HG02610 (cell line): ENCODE results near the gene XRN2.

Experiments
- ATAC-seq: cut with Tn5 transposase; IDR thresholded peaks from one replicate; pipeline ENCODE4 v1.9.1; 2021; ENCODE audit warnings: mild to moderate bottlenecking, moderate library complexity; ENCODE audit not compliant: unreplicated experiment

Gene XRN2

GRCh38 chr20:21303061-21303871, at the start of gene XRN2:
Gene XRN2, plus strand, starts transcription at chr20:21303331. Its CDS starts 68 bp downstream, at chr20:21303399.
- ATAC-seq = peak; percentile 92

GRCh38 chr20:21257192-21257591, 45.9 kb upstream of the XRN2 start:
- ATAC-seq = no peak

GRCh38 chr20:21258411-21258810, 44.7 kb upstream of the XRN2 start:
- no peak for ATAC-seq

- no peak for ATAC-seq
These were observed 43.8 kb upstream of the XRN2 start for GRCh38 chr20:21259346-21259745.

- no peak for ATAC-seq
These were observed 40.3 kb upstream of the XRN2 start for GRCh38 chr20:21262812-21263211.

GRCh38 chr20:21265261-21266190, 37.6 kb upstream of the XRN2 start:
- no peak for ATAC-seq

- ATAC-seq = no peak
These were observed 37.0 kb upstream of the XRN2 start for GRCh38 chr20:21266191-21266536.

- peak; percentile 54 for ATAC-seq
These were observed 33.4 kb upstream of the XRN2 start for GRCh38 chr20:21269772-21270171.

GRCh38 chr20:21270806-21271205, 32.3 kb upstream of the XRN2 start:
- no peak for ATAC-seq

GRCh38 chr20:21272279-21272678, 30.9 kb upstream of the XRN2 start:
- peak; percentile 53 for ATAC-seq

GRCh38 chr20:21272679-21273078, 30.5 kb upstream of the XRN2 start:
- peak; percentile 40 for ATAC-seq

- no peak for ATAC-seq
These were observed 29.3 kb upstream of the XRN2 start for GRCh38 chr20:21273755-21274386.

GRCh38 chr20:21278829-21279228, 24.3 kb upstream of the XRN2 start:
- no peak for ATAC-seq

GRCh38 chr20:21279706-21280521, 23.2 kb upstream of the XRN2 start:
- no peak for ATAC-seq

GRCh38 chr20:21280522-21281016, 22.6 kb upstream of the XRN2 start:
- peak; percentile 40 for ATAC-seq

- ATAC-seq = no peak
These were observed 16.4 kb upstream of the XRN2 start for GRCh38 chr20:21286775-21287174.

GRCh38 chr20:21288587-21289370, 14.4 kb upstream of the XRN2 start:
- ATAC-seq = no peak

GRCh38 chr20:21289651-21290050, 13.5 kb upstream of the XRN2 start:
- ATAC-seq = no peak

- ATAC-seq = no peak
These were observed 12.1 kb upstream of the XRN2 start for GRCh38 chr20:21291026-21291425.

- no peak for ATAC-seq
These were observed 8.4 kb upstream of the XRN2 start for GRCh38 chr20:21294755-21295154.
